Sigmoid colon (tissue), 7 donors: Measurements from ENCODE around the gene TOP2B. TPM values are rescaled to one million over a fixed set of nuclear protein-coding genes. Genes with fewer than 3 reads are reported as not detected.

Experiments
- DNase-seq: peaks from one replicate; pipeline ENCODE4 v3.0.0-alpha.2; 2019
- H3K27ac ChIP-seq, 4 donors: fragments of 200-600 bp; sonication (generic); one replicate each; pipeline ENCODE4 v1.5.1; 2016 to 2019; ENCODE audit warnings: mild to moderate bottlenecking in 1 of 4
- H3K27me3 ChIP-seq, 3 donors: fragments of 200-600 bp; sonication (generic); one replicate each; pipeline ENCODE4 v1.5.1; 2019; ENCODE audit warnings: mild to moderate bottlenecking in 1 of 3
- H3K36me3 ChIP-seq, 4 donors: fragments of 200-600 bp; sonication (generic); one replicate each; pipeline ENCODE4 v1.5.1; 2016 to 2019
- H3K4me1 ChIP-seq, 4 donors: fragments of 200-600 bp; sonication (generic); one replicate each; pipeline ENCODE4 v1.5.1; 2017 to 2019
- H3K4me3 ChIP-seq, 4 donors: fragments of 200-600 bp; sonication (generic); one replicate each; pipeline ENCODE4 v1.5.1; 2017 to 2019; ENCODE audit warnings: mild to moderate bottlenecking in 2 of 4, moderate library complexity in 1 of 4
- H3K9me3 ChIP-seq, 4 donors: fragments of 200-600 bp in 3 of 4; sonication (generic) in 3 of 4; one replicate each; pipeline versions ENCODE4 v1.5.1 to v1.6.1; 2013 to 2019
- CTCF ChIP-seq, 4 experiments: fragments of 450-650 bp in 3 of 4; fragments of 200-600 bp in 1 of 4; IDR thresholded peaks; one replicate each; pipeline ENCODE4 v1.5.1; 2016 to 2019; ENCODE audit warnings: antibody characterized with exemption in 4 of 4, mild to moderate bottlenecking in 3 of 4, moderate library complexity in 2 of 4
- EP300 ChIP-seq, 4 donors: sonication (generic); formaldehyde crosslinking; IDR thresholded peaks; one replicate each; pipeline ENCODE4 v1.6.1; 2017; ENCODE audit warnings: antibody characterized with exemption in 4 of 4
- POLR2A ChIP-seq, 2 donors: fragments of 450-650 bp; IDR thresholded peaks; one replicate each; pipeline ENCODE4 v1.6.1; 2016; ENCODE audit warnings: antibody characterized with exemption in 2 of 2, mild to moderate bottlenecking in 2 of 2, moderate library complexity in 2 of 2
- POLR2AphosphoS5 ChIP-seq, 4 donors: sonication (generic); formaldehyde crosslinking; IDR thresholded peaks; one replicate each; pipeline ENCODE4 v1.6.1; 2017; ENCODE audit warnings: antibody characterized with exemption in 4 of 4
- WGBS, 2 donors: extraction: QIAGEN DNeasy Blood & Tissue Kit; methylation state at CpG; one replicate each; pipeline ENCODE4 v1.1.7; 2013; 5-methylcytosine and 5-hydroxymethylcytosine counted together
- intact Hi-C: fragments of 100-400 bp; cut with DNase I; formaldehyde crosslinking; loops from one replicate; pipeline ENCODE4 v1.15.1; 2023
- polyA plus RNA-seq, 3 donors: library from polyadenylated mRNA; stranded (reverse); fragments of 200-250 nt; gene quantifications; one replicate each; pipeline ENCODE4 v1.2.3, GENCODE V29; 2013
- total RNA-seq, 4 donors: library from RNA; depleted of rRNA; stranded (reverse); fragments of >200 nt; gene quantifications; one replicate each; pipeline ENCODE4 v1.1.0, GENCODE V29; 2016
- donor health status: healthy with polysubstance abuse.
- donor health status: Bipolar disorder and iron deficiency.
- donor health status: healthy.

The TOP2B gene
- total and polyA plus RNA-seq, 7 donors, result 28.2 to 122 (median 89.5) TPM

- intact Hi-C loops, result no loop called here
- TF ChIP-seq POLR2A (IDR thresholded peaks at IDR 0.05), result no peak
- TF ChIP-seq EP300 (IDR thresholded peaks at IDR 0.05), result no peak
- TF ChIP-seq POLR2AphosphoS5 (IDR thresholded peaks at IDR 0.05), result no peak
- TF ChIP-seq CTCF (IDR thresholded peaks at IDR 0.05), result no peak
Measured at GRCh38 chr3:25620493-25620892, 44.2 kb downstream of the TOP2B start.

GRCh38 chr3:25619382-25619781, 45.3 kb downstream of the TOP2B start:
- no peak for DNase-seq
- Histone ChIP-seq H3K4me3 (no peak overlapping the region), H3K9me3 (no peaks in the 10 kb centered on the region), H3K27ac (no peak overlapping the region), H3K4me1 (no peaks in the 10 kb centered on the region), H3K36me3 (peaks cover 0 to 99% (median 17%) of the 10 kb centered on the region in 4 donors), H3K27me3 (no peaks in the 10 kb centered on the region)
- intact Hi-C loops, result no loop called here
- TF ChIP-seq CTCF (IDR thresholded peaks at IDR 0.05) (no peak), POLR2A (IDR thresholded peaks at IDR 0.05) (no peak), POLR2AphosphoS5 (IDR thresholded peaks at IDR 0.05) (no peak), EP300 (IDR thresholded peaks at IDR 0.05) (no peak)

More at GRCh38 chr3:25620493-25620892, 44.2 kb downstream of the TOP2B start:
- DNase-seq, result no peak
- H3K27ac ChIP-seq, result no peak overlapping the region
- no peaks in the 10 kb centered on the region for H3K4me1 ChIP-seq
- H3K27me3 ChIP-seq, result no peaks in the 10 kb centered on the region
- peaks cover 0 to 97% (median 23%) of the 10 kb centered on the region in 4 donors for H3K36me3 ChIP-seq
- no peak overlapping the region for H3K4me3 ChIP-seq
- H3K9me3 ChIP-seq, result no peaks in the 10 kb centered on the region
- WGBS, 2 donors, result 97 to 98% methylated on average over 5 of the region's 5 CpGs

GRCh38 chr3:25618028-25618427, 46.7 kb downstream of the TOP2B start:
- Histone ChIP-seq H3K27ac (no peak overlapping the region), H3K9me3 (no peaks in the 10 kb centered on the region), H3K36me3 (peaks cover 0 to 99% (median 9%) of the 10 kb centered on the region in 4 donors), H3K4me1 (no peaks in the 10 kb centered on the region), H3K4me3 (no peak overlapping the region), H3K27me3 (no peaks in the 10 kb centered on the region)
- intact Hi-C loops, result no loop called here
- DNase-seq, result no peak
- TF ChIP-seq POLR2AphosphoS5 (IDR thresholded peaks at IDR 0.05) (no peak), CTCF (IDR thresholded peaks at IDR 0.05) (no peak), POLR2A (IDR thresholded peaks at IDR 0.05) (no peak), EP300 (IDR thresholded peaks at IDR 0.05) (no peak)

- 97 to 98% methylated on average over 5 of the region's 5 CpGs for WGBS, 2 donors
- H3K36me3 ChIP-seq, result peaks cover 19 to 100% (median 42%) of the 10 kb centered on the region in 4 donors
- H3K27ac ChIP-seq, result no peak overlapping the region
- no peak overlapping the region for H3K4me3 ChIP-seq
- DNase-seq, result no peak
- intact Hi-C loops, result no loop called here
- no peak for TF ChIP-seq CTCF (IDR thresholded peaks at IDR 0.05)
- TF ChIP-seq POLR2A (IDR thresholded peaks at IDR 0.05), result no peak
- no peak for TF ChIP-seq POLR2AphosphoS5 (IDR thresholded peaks at IDR 0.05)
- no peak for TF ChIP-seq EP300 (IDR thresholded peaks at IDR 0.05)
- H3K9me3 ChIP-seq, result no peaks in the 10 kb centered on the region
- H3K4me1 ChIP-seq, result no peaks in the 10 kb centered on the region
- H3K27me3 ChIP-seq, result no peaks in the 10 kb centered on the region
Measured at GRCh38 chr3:25611193-25611592, 53.5 kb downstream of the TOP2B start.

GRCh38 chr3:25610779-25611178, 53.9 kb downstream of the TOP2B start:
- Histone ChIP-seq H3K27ac (no peak overlapping the region), H3K36me3 (peaks cover 19 to 100% (median 42%) of the 10 kb centered on the region in 4 donors), H3K27me3 (no peaks in the 10 kb centered on the region), H3K9me3 (no peaks in the 10 kb centered on the region), H3K4me1 (no peaks in the 10 kb centered on the region), H3K4me3 (no peak overlapping the region)
- intact Hi-C loops, result no loop called here
- TF ChIP-seq EP300 (IDR thresholded peaks at IDR 0.05), result no peak
- TF ChIP-seq POLR2A (IDR thresholded peaks at IDR 0.05), result no peak
- TF ChIP-seq CTCF (IDR thresholded peaks at IDR 0.05), result no peak
- TF ChIP-seq POLR2AphosphoS5 (IDR thresholded peaks at IDR 0.05), result no peak
- DNase-seq, result no peak
